MM.1S (cell line): ENCODE data around the gene IER5.

Source experiments
- DNase-seq: peaks from one replicate; pipeline ENCODE4 v3.0.0-alpha.2; 2015
- H2AFZ ChIP-seq: fragments of 300-600 bp; sonication (generic); 2 replicates; pipeline ENCODE4 v1.6.0; 2016; ENCODE audit warnings: antibody characterized with exemption, low read length
- H3F3A ChIP-seq: fragments of 300-600 bp; sonication (generic); 2 replicates; pipeline ENCODE4 v1.6.1; 2016; ENCODE audit warnings: mild to moderate bottlenecking, antibody characterized with exemption, low read length, moderate library complexity, mixed read lengths; ENCODE audit not compliant: insufficient read depth
- H3K27ac ChIP-seq: fragments of 300-600 bp; sonication (generic); 2 replicates; pipeline ENCODE4 v1.5.1; 2016; ENCODE audit warnings: mild to moderate bottlenecking, low read length
- H3K27me3 ChIP-seq: fragments of 300-600 bp; sonication (generic); replicated peaks from 2 replicates; pipeline ENCODE4 v1.6.0; 2016; ENCODE audit warnings: low read length; ENCODE audit not compliant: insufficient read depth
- H3K36me3 ChIP-seq: fragments of 300-600 bp; sonication (generic); replicated peaks from 2 replicates; pipeline ENCODE4 v1.6.1; 2016; ENCODE audit warnings: mild to moderate bottlenecking, low read length, mixed read lengths; ENCODE audit not compliant: insufficient read depth
- H3K4me1 ChIP-seq: fragments of 300-600 bp; sonication (generic); 2 replicates; pipeline ENCODE4 v1.6.1; 2016; ENCODE audit warnings: low read length, mixed read lengths
- H3K4me2 ChIP-seq: fragments of 300-600 bp; sonication (generic); 2 replicates; pipeline ENCODE4 v1.6.0; 2016; ENCODE audit warnings: low read depth, low read length
- H3K4me3 ChIP-seq: fragments of 300-600 bp; sonication (generic); 2 replicates; pipeline ENCODE4 v1.5.1; 2016; ENCODE audit warnings: low read length, mixed read lengths
- H3K79me2 ChIP-seq: fragments of 300-600 bp; sonication (generic); 2 replicates; pipeline ENCODE4 v1.6.1; 2016; ENCODE audit warnings: mixed run types, low read length, mixed read lengths
- H3K9ac ChIP-seq: fragments of 300-600 bp; sonication (generic); 2 replicates; pipeline ENCODE4 v1.6.1; 2016; ENCODE audit warnings: low read length, mixed read lengths
- H3K9me2 ChIP-seq: fragments of 300-600 bp; sonication (generic); replicated peaks from 2 replicates; pipeline ENCODE4 v1.6.1; 2016; ENCODE audit warnings: mild to moderate bottlenecking, low read length, mixed read lengths; ENCODE audit not compliant: insufficient read depth
- H3K9me3 ChIP-seq: fragments of 300-600 bp; sonication (generic); replicated peaks from 2 replicates; pipeline ENCODE4 v1.6.1; 2016; ENCODE audit warnings: mild to moderate bottlenecking, low read length, mixed read lengths; ENCODE audit not compliant: insufficient read depth
- H4K20me1 ChIP-seq: fragments of 300-600 bp; sonication (generic); 2 replicates; pipeline ENCODE4 v1.6.1; 2016; ENCODE audit warnings: mild to moderate bottlenecking, low read length, moderate library complexity, mixed read lengths; ENCODE audit not compliant: insufficient read depth
- CTCF ChIP-seq: fragments of 300-600 bp; sonication (generic); IDR thresholded peaks from 2 replicates; pipeline ENCODE4 v1.5.1; 2016; ENCODE audit warnings: antibody characterized with exemption, low read length, mixed read lengths
- EZH2 ChIP-seq: fragments of 300-600 bp; sonication (generic); optimal IDR thresholded peaks from 2 replicates; pipeline ENCODE3; 2017; ENCODE audit warnings: low read depth, mild to moderate bottlenecking, antibody characterized with exemption, low read length, mixed read lengths
- EZH2phosphoT487 ChIP-seq: fragments of 300-600 bp; sonication (generic); IDR thresholded peaks from 2 replicates; pipeline ENCODE4 v1.6.1; 2018; ENCODE audit warnings: antibody characterized with exemption, low read length

Gene IER5

GRCh38 chr1:181140891-181141290, 52.4 kb downstream of the IER5 start:
- H3K9ac ChIP-seq, result no peak overlapping the region
- no peaks in the 10 kb centered on the region for H3K79me2 ChIP-seq
- peaks cover 15% of the 10 kb centered on the region for H3K4me1 ChIP-seq
- no peaks in the 10 kb centered on the region for H3K36me3 ChIP-seq
- H3K9me3 ChIP-seq, result no peaks in the 10 kb centered on the region
- TF ChIP-seq EZH2phosphoT487, result no peak
- TF ChIP-seq EZH2, result no peak
- TF ChIP-seq CTCF, result no peak
- DNase-seq, result no peak
- no peak overlapping the region for H3K4me2 ChIP-seq
- no peaks in the 10 kb centered on the region for H3F3A ChIP-seq
- no peak overlapping the region for H2AFZ ChIP-seq
- H3K4me3 ChIP-seq, result no peak overlapping the region
- H3K27me3 ChIP-seq, result no peaks in the 10 kb centered on the region; the same call in 1 of the 2 replicates
- H3K27ac ChIP-seq, result no peak overlapping the region
- no peaks in the 10 kb centered on the region for H3K9me2 ChIP-seq
- no peaks in the 10 kb centered on the region for H4K20me1 ChIP-seq

- Histone ChIP-seq H4K20me1 (no peaks in the 10 kb centered on the region), H3K79me2 (no peaks in the 10 kb centered on the region), H3K27me3 (no peaks in the 10 kb centered on the region; the same call in 1 of the 2 replicates), H3K9me2 (no peaks in the 10 kb centered on the region), H3F3A (no peaks in the 10 kb centered on the region), H3K27ac (no peak overlapping the region), H3K9ac (no peak overlapping the region), H2AFZ (no peak overlapping the region), H3K4me1 (peaks cover 13% of the 10 kb centered on the region), H3K9me3 (no peaks in the 10 kb centered on the region), H3K4me2 (no peak overlapping the region), H3K36me3 (no peaks in the 10 kb centered on the region), H3K4me3 (no peak overlapping the region)
- no peak for DNase-seq
- TF ChIP-seq CTCF, result no peak
Measured at GRCh38 chr1:181141431-181141910, 53.0 kb downstream of the IER5 start.
